G401.6 (cell line): ENCODE results near the gene ARL6IP1.
A peak's percentile ranks its signal among the peaks of the same experiment; 100 is the strongest.
"Not testable (repeated sequence)": the region's sequence is repeated elsewhere in the genome, so short reads cannot be mapped to it uniquely, and the experiment has no call there.

Experiments used
- FAIRE-seq: peaks from 2 replicates; lab custom pipeline; 2012; peaks lifted over from hg19 to GRCh38; lab: Jason Lieb, UNC

Gene ARL6IP1

GRCh38 chr16:18799500-18799899, 1.8 kb downstream of the ARL6IP1 start:
- no peak for FAIRE-seq

GRCh38 chr16:18797746-18798145, 3.6 kb downstream of the ARL6IP1 start:
- no peak for FAIRE-seq

- FAIRE-seq, result no peak
Measured at GRCh38 chr16:18796377-18796776, 5.0 kb downstream of the ARL6IP1 start.

GRCh38 chr16:18792836-18793433, 8.4 kb downstream of the ARL6IP1 start:
- no peak for FAIRE-seq

- FAIRE-seq, result peak; percentile 96
Measured at GRCh38 chr16:18789850-18790706, 11.3 kb downstream of the ARL6IP1 start, which contains the start of gene RPS15A. TSS of gene RPS15A (minus strand) at chr16:18790334. CDS start at chr16:18789113, 1,221 bp downstream.

- FAIRE-seq, result no peak
Measured at GRCh38 chr16:18789515-18789849, 11.9 kb downstream of the ARL6IP1 start.

- no peak for FAIRE-seq
Measured at GRCh38 chr16:18788828-18789514, 12.4 kb downstream of the ARL6IP1 start.

- FAIRE-seq, result no peak
Measured at GRCh38 chr16:18784917-18785623, 16.3 kb downstream of the ARL6IP1 start.

GRCh38 chr16:18783430-18784341, 17.7 kb downstream of the ARL6IP1 start:
- no peak for FAIRE-seq

GRCh38 chr16:18782697-18783429, 18.5 kb downstream of the ARL6IP1 start:
- FAIRE-seq, result no peak

GRCh38 chr16:18781232-18781631, 20.1 kb downstream of the ARL6IP1 start:
- not testable (repeated sequence) for FAIRE-seq

GRCh38 chr16:18780460-18781026, 20.8 kb downstream of the ARL6IP1 start:
- not testable (repeated sequence) for FAIRE-seq

- not testable (repeated sequence) for FAIRE-seq
Measured at GRCh38 chr16:18777664-18778063, 23.7 kb downstream of the ARL6IP1 start.

- FAIRE-seq, result not testable (repeated sequence)
Measured at GRCh38 chr16:18776334-18776733, 25.0 kb downstream of the ARL6IP1 start.

GRCh38 chr16:18774651-18775050, 26.7 kb downstream of the ARL6IP1 start:
- FAIRE-seq, result not testable (repeated sequence)

GRCh38 chr16:18772171-18772570, 29.2 kb downstream of the ARL6IP1 start:
- not testable (repeated sequence) for FAIRE-seq

GRCh38 chr16:18770336-18770962, 30.9 kb downstream of the ARL6IP1 start:
- FAIRE-seq, result not testable (repeated sequence)

- not testable (repeated sequence) for FAIRE-seq
Measured at GRCh38 chr16:18767217-18767616, 34.1 kb downstream of the ARL6IP1 start.

- FAIRE-seq, result not testable (repeated sequence)
Measured at GRCh38 chr16:18762713-18763112, 38.6 kb downstream of the ARL6IP1 start.
